Neural cell (in vitro differentiated cells): ENCODE results near the gene CTPS2. TPM values are rescaled to one million over a fixed set of nuclear protein-coding genes. Genes with fewer than 3 reads are reported as not detected.

Source experiments
- H2AFZ ChIP-seq: fragments of 200-600, 300-800 bp; sonication (generic), shearing (Covaris generic); 2 replicates; pipeline ENCODE4 v1.6.0; 2014; ENCODE audit warnings: low read depth, mild to moderate bottlenecking, antibody characterized with exemption, low read length, moderate library complexity
- H3F3A ChIP-seq: fragments of 200-600 bp; shearing (Covaris generic); 2 replicates; pipeline ENCODE4 v1.6.1; 2016; ENCODE audit warnings: mild to moderate bottlenecking, moderate library complexity, mixed read lengths, antibody characterized with exemption, low read length; ENCODE audit not compliant: insufficient read depth, poor library complexity, severe bottlenecking
- H3K27ac ChIP-seq: fragments of 200-600, 300-800 bp; sonication (generic), shearing (Covaris generic); 2 replicates; pipeline ENCODE4 v1.5.1; 2014; ENCODE audit warnings: mild to moderate bottlenecking, low read length, moderate library complexity
- H3K27me3 ChIP-seq: fragments of 300-800, 200-600 bp; sonication (generic), shearing (Covaris generic); 2 replicates; pipeline ENCODE4 v1.6.0; 2014; ENCODE audit warnings: mild to moderate bottlenecking, low read depth, low read length, moderate library complexity; ENCODE audit not compliant: insufficient read depth
- H3K36me3 ChIP-seq: fragments of 300-800, 200-600 bp; sonication (generic), shearing (Covaris generic); 2 replicates; pipeline ENCODE4 v1.5.1; 2014; ENCODE audit warnings: mild to moderate bottlenecking, antibody characterized with exemption, low read length, moderate library complexity; ENCODE audit not compliant: insufficient read depth
- H3K4me2 ChIP-seq: fragments of 300-800, 200-600 bp; sonication (generic), shearing (Covaris generic); 2 replicates; pipeline ENCODE4 v1.6.0; 2014; ENCODE audit warnings: mild to moderate bottlenecking, low read length
- H3K4me3 ChIP-seq: fragments of 300-800, 200-600 bp; sonication (generic), shearing (Covaris generic); 2 replicates; pipeline ENCODE4 v1.5.1; 2014; ENCODE audit warnings: mild to moderate bottlenecking, low read length, moderate library complexity
- H3K79me2 ChIP-seq: fragments of 200-600 bp; shearing (Covaris generic); replicated peaks from 2 replicates; pipeline ENCODE4 v1.6.0; 2014; ENCODE audit warnings: mild to moderate bottlenecking, low read length, moderate library complexity; ENCODE audit not compliant: insufficient read depth
- H3K9ac ChIP-seq: fragments of 300-800, 200-600 bp; sonication (generic), shearing (Covaris generic); 2 replicates; pipeline ENCODE4 v1.6.1; 2016; ENCODE audit warnings: mild to moderate bottlenecking, low read length, mixed read lengths
- H3K9me2 ChIP-seq: fragments of 200-600 bp; shearing (Covaris generic); 2 replicates; pipeline ENCODE4 v1.6.1; 2016; ENCODE audit warnings: mild to moderate bottlenecking, low read length, mixed read lengths; ENCODE audit not compliant: insufficient read depth
- H3K9me3 ChIP-seq: fragments of 200-600, 300-800 bp; sonication (generic), shearing (Covaris generic); 2 replicates; pipeline ENCODE4 v1.6.1; 2016; ENCODE audit warnings: mild to moderate bottlenecking, mixed run types, low read length, moderate library complexity, mixed read lengths
- H4K20me1 ChIP-seq: fragments of 200-600 bp; shearing (Covaris generic); 2 replicates; pipeline ENCODE4 v1.6.1; 2016; ENCODE audit warnings: mild to moderate bottlenecking, mixed run types; ENCODE audit not compliant: insufficient read depth
- EP300 ChIP-seq: fragments of 450-650 bp; conservative IDR thresholded peaks from 2 replicates; pipeline ENCODE4 v1.6.1; 2014; ENCODE audit warnings: antibody characterized with exemption, mild to moderate bottlenecking, moderate library complexity; ENCODE audit not compliant: poor library complexity, severe bottlenecking
- EZH2 ChIP-seq: fragments of 200-600, 300-800 bp; shearing (Covaris generic), sonication (generic); IDR thresholded peaks from 2 replicates; pipeline ENCODE4 v1.6.1; 2014; ENCODE audit warnings: antibody characterized with exemption, low read length, borderline replicate concordance, mild to moderate bottlenecking; ENCODE audit not compliant: insufficient read depth, poor library complexity, severe bottlenecking
- MXI1 ChIP-seq: fragments of 450-650 bp; conservative IDR thresholded peaks from 2 replicates; pipeline ENCODE4 v1.6.1; 2014; ENCODE audit warnings: antibody characterized with exemption, mild to moderate bottlenecking; ENCODE audit not compliant: poor library complexity, severe bottlenecking
- POLR2AphosphoS5 ChIP-seq: IDR thresholded peaks from 2 replicates; pipeline ENCODE4 v1.6.1; 2012
- RAD21 ChIP-seq: fragments of 450-650 bp; conservative IDR thresholded peaks from 2 replicates; pipeline ENCODE4 v1.6.1; 2014; ENCODE audit warnings: antibody characterized with exemption, mild to moderate bottlenecking, moderate library complexity
- SMC3 ChIP-seq: fragments of 450-650 bp; conservative IDR thresholded peaks from 2 replicates; pipeline ENCODE4 v1.6.1; 2014; ENCODE audit warnings: antibody characterized with exemption, mild to moderate bottlenecking, moderate library complexity; ENCODE audit not compliant: poor library complexity
- TAF1 ChIP-seq: IDR thresholded peaks from 2 replicates; pipeline ENCODE4 v1.6.1; 2012; ENCODE audit warnings: low read depth
- polyA plus RNA-seq: library from polyadenylated mRNA; depleted of rRNA; stranded (reverse); fragments of >200 nt; gene quantifications from 2 replicates; pipeline ENCODE4 v1.2.3, GENCODE V29; 2014
- TF ChIP-seq, protein P1 (sequence below): fragments of 450-650 bp; IDR thresholded peaks from 2 replicates; pipeline ENCODE4 v1.5.1; 2014; ENCODE audit warnings: antibody characterized with exemption, mild to moderate bottlenecking, moderate library complexity; ENCODE audit not compliant: poor library complexity, severe bottlenecking
- TF ChIP-seq, protein P2 (sequence below): IDR thresholded peaks from 2 replicates; pipeline ENCODE4 v1.6.1; 2012; ENCODE audit warnings: borderline replicate concordance

The CTPS2 gene
- polyA plus RNA-seq, 1 donor from 2014 or later: 17.1 TPM

DNA sequence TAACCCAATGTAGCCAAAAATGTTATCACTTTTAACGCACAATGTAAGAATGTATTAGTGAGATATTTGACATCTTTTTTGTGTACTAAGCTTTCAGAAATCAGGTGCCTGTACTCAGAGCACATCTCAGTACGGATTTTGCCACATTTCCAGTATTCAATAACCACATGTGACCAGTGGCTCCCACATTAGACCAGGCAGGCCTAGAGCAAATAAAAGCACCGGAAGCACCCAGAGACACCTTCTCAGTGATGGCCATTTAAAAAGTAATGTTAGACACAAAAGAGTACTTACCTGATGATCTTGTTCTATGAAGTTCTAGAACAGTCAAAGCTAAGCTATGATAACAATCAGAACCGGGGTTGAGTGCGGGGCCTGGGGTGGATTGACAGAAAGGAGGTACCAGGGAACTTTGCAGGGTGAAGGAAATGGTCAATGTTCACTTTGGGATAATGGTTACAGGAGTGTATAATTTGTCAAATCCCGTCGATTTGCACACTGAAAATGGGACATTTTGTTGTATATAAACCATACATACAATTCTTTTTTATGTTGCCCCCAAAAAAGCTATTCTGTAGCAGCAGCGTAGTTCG, 1.2 kb downstream of the CTPS2 start:
- Histone ChIP-seq H3K9me2 (no peaks in the 10 kb centered on the region), H3K27ac (no peak overlapping the region), H3K9ac (peak overlapping the region; percentile 68), H3K4me3 (peak overlapping the region; percentile 68), H3K4me2 (no peak overlapping the region), H3K9me3 (no peaks in the 10 kb centered on the region), H3F3A (no peaks in the 10 kb centered on the region), H3K79me2 (no peaks in the 10 kb centered on the region), H3K36me3 (no peaks in the 10 kb centered on the region), H2AFZ (peak overlapping the region; percentile 45), H4K20me1 (no peaks in the 10 kb centered on the region), H3K27me3 (no peaks in the 10 kb centered on the region)
- TF ChIP-seq SMC3 (no peak), RAD21 (no peak), MXI1 (no peak), EP300 (no peak), POLR2AphosphoS5 (no peak), TAF1 (no peak), EZH2 (no peak)
- TF ChIP-seq, protein P1, sequence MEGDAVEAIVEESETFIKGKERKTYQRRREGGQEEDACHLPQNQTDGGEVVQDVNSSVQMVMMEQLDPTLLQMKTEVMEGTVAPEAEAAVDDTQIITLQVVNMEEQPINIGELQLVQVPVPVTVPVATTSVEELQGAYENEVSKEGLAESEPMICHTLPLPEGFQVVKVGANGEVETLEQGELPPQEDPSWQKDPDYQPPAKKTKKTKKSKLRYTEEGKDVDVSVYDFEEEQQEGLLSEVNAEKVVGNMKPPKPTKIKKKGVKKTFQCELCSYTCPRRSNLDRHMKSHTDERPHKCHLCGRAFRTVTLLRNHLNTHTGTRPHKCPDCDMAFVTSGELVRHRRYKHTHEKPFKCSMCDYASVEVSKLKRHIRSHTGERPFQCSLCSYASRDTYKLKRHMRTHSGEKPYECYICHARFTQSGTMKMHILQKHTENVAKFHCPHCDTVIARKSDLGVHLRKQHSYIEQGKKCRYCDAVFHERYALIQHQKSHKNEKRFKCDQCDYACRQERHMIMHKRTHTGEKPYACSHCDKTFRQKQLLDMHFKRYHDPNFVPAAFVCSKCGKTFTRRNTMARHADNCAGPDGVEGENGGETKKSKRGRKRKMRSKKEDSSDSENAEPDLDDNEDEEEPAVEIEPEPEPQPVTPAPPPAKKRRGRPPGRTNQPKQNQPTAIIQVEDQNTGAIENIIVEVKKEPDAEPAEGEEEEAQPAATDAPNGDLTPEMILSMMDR: no peak
- TF ChIP-seq, protein P2, sequence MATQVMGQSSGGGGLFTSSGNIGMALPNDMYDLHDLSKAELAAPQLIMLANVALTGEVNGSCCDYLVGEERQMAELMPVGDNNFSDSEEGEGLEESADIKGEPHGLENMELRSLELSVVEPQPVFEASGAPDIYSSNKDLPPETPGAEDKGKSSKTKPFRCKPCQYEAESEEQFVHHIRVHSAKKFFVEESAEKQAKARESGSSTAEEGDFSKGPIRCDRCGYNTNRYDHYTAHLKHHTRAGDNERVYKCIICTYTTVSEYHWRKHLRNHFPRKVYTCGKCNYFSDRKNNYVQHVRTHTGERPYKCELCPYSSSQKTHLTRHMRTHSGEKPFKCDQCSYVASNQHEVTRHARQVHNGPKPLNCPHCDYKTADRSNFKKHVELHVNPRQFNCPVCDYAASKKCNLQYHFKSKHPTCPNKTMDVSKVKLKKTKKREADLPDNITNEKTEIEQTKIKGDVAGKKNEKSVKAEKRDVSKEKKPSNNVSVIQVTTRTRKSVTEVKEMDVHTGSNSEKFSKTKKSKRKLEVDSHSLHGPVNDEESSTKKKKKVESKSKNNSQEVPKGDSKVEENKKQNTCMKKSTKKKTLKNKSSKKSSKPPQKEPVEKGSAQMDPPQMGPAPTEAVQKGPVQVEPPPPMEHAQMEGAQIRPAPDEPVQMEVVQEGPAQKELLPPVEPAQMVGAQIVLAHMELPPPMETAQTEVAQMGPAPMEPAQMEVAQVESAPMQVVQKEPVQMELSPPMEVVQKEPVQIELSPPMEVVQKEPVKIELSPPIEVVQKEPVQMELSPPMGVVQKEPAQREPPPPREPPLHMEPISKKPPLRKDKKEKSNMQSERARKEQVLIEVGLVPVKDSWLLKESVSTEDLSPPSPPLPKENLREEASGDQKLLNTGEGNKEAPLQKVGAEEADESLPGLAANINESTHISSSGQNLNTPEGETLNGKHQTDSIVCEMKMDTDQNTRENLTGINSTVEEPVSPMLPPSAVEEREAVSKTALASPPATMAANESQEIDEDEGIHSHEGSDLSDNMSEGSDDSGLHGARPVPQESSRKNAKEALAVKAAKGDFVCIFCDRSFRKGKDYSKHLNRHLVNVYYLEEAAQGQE: no peak

DNA sequence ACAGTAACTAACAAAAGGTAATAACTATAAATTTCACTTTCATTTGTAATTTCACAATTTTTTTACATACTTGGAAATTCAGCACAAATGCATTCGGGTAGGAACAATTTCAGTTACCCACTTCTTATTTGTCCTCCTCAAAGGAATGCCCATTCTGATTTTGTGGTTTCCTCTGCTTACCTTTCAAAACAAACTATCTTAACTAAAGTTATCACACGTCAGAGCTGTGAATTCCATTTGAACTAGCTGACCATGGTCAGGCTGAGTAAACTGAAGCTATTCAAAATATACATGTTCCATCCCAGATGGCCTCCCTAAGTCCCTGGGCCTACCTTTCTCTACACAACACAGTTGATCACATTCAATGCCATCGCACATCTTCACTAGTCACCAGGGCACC, 4.5 kb downstream of the CTPS2 start:
- Histone ChIP-seq H3F3A (no peaks in the 10 kb centered on the region), H3K9ac (no peak overlapping the region), H2AFZ (no peak overlapping the region), H3K27me3 (no peaks in the 10 kb centered on the region), H3K4me2 (no peak overlapping the region), H3K36me3 (no peaks in the 10 kb centered on the region), H4K20me1 (no peaks in the 10 kb centered on the region), H3K4me3 (no peak overlapping the region), H3K27ac (no peak overlapping the region), H3K9me2 (no peaks in the 10 kb centered on the region), H3K9me3 (no peaks in the 10 kb centered on the region), H3K79me2 (no peaks in the 10 kb centered on the region)
- TF ChIP-seq SMC3 (no peak), EZH2 (no peak)
